Testis (tissue), 2 donors: ENCODE results near the gene ZNF606.

ENCODE experiments used
- POLR2A ChIP-seq: fragments of 450-650 bp; IDR thresholded peaks from one replicate; pipeline ENCODE4 v1.6.1; 2017; ENCODE audit warnings: antibody characterized with exemption, mild to moderate bottlenecking, moderate library complexity
- TF ChIP-seq, protein P1 (sequence below), 3 experiments: fragments of 450-650 bp in 2 of 3; fragments of 200-600 bp in 1 of 3; sonication (generic) in 1 of 3; IDR thresholded peaks; one replicate each; pipeline ENCODE4 v1.5.1; 2016 to 2019; ENCODE audit warnings: antibody characterized with exemption in 3 of 3, mild to moderate bottlenecking in 2 of 3, moderate library complexity in 1 of 3

DNA sequence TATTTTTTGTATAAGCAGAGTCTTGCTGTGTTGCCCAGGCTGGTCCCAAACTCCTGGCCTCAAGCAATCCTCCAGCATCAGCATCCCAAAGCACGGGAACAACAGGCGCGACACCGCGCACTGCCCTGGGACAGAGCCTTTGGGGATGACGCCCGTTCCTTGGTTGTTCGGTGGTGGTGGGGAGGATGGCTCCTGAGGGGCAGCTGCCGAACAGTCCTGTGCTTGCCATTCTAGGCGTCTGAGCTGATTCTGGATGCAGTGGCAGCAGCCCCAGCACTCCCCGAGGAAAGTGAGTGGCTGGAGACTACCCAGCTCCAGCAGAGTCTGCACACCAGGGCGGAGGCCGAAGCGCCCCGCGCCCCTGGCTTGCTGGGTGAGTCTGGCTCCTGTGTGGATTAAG, 49.6 kb upstream of the ZNF606 start:
- TF ChIP-seq, protein P1, sequence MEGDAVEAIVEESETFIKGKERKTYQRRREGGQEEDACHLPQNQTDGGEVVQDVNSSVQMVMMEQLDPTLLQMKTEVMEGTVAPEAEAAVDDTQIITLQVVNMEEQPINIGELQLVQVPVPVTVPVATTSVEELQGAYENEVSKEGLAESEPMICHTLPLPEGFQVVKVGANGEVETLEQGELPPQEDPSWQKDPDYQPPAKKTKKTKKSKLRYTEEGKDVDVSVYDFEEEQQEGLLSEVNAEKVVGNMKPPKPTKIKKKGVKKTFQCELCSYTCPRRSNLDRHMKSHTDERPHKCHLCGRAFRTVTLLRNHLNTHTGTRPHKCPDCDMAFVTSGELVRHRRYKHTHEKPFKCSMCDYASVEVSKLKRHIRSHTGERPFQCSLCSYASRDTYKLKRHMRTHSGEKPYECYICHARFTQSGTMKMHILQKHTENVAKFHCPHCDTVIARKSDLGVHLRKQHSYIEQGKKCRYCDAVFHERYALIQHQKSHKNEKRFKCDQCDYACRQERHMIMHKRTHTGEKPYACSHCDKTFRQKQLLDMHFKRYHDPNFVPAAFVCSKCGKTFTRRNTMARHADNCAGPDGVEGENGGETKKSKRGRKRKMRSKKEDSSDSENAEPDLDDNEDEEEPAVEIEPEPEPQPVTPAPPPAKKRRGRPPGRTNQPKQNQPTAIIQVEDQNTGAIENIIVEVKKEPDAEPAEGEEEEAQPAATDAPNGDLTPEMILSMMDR (IDR thresholded peaks at IDR 0.05) = no peak
- no peak for TF ChIP-seq POLR2A
